Panc1 (cell line): ENCODE data around the gene EIF4E1B.

ENCODE experiments used
- POLR2AphosphoS5 ChIP-seq: IDR thresholded peaks from 2 replicates; pipeline ENCODE4 v1.6.1; 2012; ENCODE audit warnings: mild to moderate bottlenecking, low read depth, low read length, moderate library complexity
- REST ChIP-seq, 2 experiments: IDR thresholded peaks; 2 replicates each; pipeline ENCODE4 v1.6.1; 2011 to 2012; ENCODE audit warnings: low read depth in 2 of 2, control low read depth in 1 of 2, low read length in 1 of 2, mild to moderate bottlenecking in 1 of 2, moderate library complexity in 1 of 2; ENCODE audit not compliant: insufficient read depth in 1 of 2
- TF ChIP-seq, protein P1 (sequence below): fragments of 450-650 bp; IDR thresholded peaks from 2 replicates; pipeline ENCODE4 v1.5.1; 2017; ENCODE audit warnings: mild to moderate bottlenecking

DNA sequence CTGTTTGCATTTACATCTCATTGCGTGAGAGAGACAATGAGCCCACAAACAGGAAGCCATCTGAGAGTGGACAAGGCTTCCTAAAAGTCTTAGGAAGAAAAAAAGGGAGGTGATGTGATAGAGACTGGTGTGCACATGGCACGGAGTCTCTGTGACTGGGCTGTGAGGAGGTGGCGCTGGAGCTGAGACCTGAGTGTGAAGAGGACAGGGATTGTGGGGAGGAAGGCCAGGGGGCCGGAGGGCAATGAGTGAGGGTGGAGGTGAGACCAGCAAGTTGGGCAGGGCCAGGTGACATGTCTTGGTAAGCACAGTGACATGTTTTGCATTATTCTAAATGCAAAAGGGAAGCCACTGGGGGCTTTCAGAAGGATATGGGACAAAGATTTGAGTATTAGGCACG, 61.9 kb downstream of the EIF4E1B start:
- TF ChIP-seq POLR2AphosphoS5 (no peak), REST (IDR thresholded peaks at IDR 0.05; ENCODE audit: insufficient read depth in 1 of 2, low read depth in 2 of 2, low read length in 1 of 2) (no peak)
- TF ChIP-seq, protein P1, sequence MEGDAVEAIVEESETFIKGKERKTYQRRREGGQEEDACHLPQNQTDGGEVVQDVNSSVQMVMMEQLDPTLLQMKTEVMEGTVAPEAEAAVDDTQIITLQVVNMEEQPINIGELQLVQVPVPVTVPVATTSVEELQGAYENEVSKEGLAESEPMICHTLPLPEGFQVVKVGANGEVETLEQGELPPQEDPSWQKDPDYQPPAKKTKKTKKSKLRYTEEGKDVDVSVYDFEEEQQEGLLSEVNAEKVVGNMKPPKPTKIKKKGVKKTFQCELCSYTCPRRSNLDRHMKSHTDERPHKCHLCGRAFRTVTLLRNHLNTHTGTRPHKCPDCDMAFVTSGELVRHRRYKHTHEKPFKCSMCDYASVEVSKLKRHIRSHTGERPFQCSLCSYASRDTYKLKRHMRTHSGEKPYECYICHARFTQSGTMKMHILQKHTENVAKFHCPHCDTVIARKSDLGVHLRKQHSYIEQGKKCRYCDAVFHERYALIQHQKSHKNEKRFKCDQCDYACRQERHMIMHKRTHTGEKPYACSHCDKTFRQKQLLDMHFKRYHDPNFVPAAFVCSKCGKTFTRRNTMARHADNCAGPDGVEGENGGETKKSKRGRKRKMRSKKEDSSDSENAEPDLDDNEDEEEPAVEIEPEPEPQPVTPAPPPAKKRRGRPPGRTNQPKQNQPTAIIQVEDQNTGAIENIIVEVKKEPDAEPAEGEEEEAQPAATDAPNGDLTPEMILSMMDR = no peak
